Stimulated activated CD4-positive, alpha-beta T cell treated with anti-CD3 and anti-CD28 coated beads, Interleukin-2, amount 100 ng/mL, for 24 hours (primary cell): ENCODE measurements around the gene REC114.
"Not testable (repeated sequence)": the region's sequence is repeated elsewhere in the genome, so short reads cannot be mapped to it uniquely, and the experiment has no call there.

Experiments
- DNase-seq, 2 donors: peaks; one replicate each; pipeline ENCODE4 v3.0.0-alpha.2; 2020

REC114 gene

GRCh38 chr15:73538123-73538522 lies 95.2 kb downstream of the REC114 start:
- no peak for DNase-seq

DNA sequence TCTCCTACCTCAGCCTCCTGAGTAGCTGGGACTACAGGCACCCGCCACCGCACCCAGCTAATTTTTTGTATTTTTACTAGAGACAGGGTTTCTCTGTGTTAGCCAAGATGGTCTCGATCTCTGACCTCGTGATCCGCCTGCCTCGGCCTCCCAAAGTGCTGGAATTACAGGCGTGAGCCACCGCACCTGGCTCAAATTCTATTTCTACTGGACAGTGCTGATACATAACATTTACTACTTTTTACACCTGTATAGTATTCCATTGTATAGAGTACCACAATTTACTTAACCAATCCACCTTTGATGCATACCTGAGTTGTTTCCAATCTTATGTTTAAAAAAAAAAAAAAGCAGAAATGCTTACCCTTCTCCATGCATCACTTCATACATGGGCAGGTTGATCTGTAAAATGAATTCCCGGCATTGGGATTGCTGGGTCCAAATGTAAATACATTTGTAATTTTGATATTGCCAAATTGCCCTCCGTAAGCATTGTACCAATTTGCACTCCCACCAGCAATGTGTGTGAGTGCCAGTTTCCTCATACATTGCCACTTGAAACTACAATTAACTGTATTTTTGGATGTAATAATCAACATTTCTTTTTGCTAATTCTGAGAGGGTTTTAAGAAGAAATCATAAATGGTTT lies 95.7 kb downstream of the REC114 start:
- no peak for DNase-seq

GRCh38 chr15:73539212-73540128 lies 96.5 kb downstream of the REC114 start:
- DNase-seq = no peak

DNA sequence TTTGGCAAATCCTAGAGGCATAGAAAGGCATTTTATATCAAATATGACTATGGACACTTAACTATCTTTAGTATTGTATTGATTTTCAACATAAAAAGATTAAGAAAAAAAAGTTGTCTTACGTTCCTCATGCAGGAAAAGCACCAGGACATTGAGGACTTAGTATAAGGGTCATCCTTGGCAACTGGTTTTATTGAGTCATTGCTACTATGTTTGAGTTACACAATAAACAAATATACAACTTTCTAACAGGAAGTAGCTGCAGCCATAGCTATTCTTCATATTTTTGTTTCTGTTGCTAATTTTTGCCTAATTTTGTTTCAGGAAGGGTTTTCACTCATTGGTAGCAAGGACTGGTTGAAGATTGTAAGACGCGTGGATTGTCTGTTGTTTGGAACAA lies 97.2 kb downstream of the REC114 start:
- DNase-seq = no peak

- DNase-seq = no peak
Observed at GRCh38 chr15:73541479-73541878, 98.5 kb downstream of the REC114 start.

- not testable (repeated sequence) for DNase-seq
Observed at GRCh38 chr15:73548925-73549324, 106.0 kb downstream of the REC114 start.

DNA sequence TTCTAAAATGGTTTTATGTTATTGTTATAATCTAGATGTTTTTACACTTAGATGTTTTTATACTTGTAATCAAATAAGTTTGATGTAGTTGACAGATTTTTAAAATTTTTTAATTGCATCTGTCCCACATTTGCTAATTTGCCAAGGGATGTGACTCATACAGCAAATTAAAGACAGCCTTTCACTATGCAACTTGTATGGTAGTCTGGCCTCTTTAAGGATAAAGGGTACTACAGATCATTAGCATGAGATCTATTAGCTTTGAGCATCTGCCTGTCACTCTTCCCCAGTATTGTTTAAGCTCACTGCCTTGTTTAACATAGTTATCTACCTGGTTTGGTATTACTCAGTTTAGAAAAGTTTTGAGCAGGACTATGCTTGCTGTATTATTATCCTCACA lies 107.2 kb downstream of the REC114 start:
- DNase-seq = no peak

- DNase-seq = no peak
Observed at GRCh38 chr15:73555080-73555479, 112.1 kb downstream of the REC114 start.

DNA sequence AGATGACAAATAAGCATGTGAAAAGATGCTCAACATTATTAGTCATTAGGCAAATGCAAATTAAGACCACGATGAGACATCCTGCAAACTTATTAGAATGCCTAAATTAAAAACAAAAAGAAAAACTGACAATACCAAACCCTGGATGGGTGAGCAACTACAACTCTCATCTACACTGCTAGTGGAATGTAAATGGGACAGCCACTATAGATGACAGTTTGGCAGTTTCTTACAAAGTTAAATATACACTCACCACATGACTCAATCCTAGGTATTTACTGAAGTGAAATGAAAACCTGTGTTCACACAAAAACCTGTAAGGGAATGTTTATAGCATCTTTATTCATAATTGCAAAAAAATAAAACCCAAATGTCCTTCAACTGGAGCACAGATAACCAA lies 115.6 kb downstream of the REC114 start:
- no peak for DNase-seq

DNA sequence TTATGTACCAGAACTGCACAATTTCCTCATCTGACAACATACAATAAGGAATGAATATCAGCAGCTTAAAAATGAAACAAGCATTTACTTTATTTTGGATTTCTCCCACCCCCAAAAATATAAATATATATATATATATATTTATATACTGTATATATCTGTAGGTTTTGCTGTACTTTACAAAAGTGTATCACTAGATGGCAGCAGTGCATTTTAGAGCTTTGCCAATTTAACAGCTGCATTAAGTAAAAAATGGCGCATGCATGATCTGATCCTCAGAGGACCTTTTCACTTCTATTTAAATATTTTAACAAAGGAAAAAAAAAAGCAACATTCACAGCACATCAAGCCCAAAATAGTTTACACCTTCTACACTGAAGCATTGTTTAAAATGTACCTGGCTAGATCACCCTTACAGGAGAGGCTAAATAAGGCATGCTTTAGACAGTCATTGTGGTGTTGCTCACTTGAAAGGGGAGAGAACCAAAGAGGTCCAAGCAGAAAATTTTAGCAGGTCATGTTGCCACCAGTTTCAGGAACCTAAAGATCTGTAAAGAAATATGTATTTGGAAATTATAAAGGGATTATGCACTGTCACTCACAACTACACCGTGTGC lies 117.6 kb downstream of the REC114 start:
- DNase-seq = no peak

- no peak for DNase-seq
Observed at GRCh38 chr15:73564255-73564654, 121.3 kb downstream of the REC114 start.

DNA sequence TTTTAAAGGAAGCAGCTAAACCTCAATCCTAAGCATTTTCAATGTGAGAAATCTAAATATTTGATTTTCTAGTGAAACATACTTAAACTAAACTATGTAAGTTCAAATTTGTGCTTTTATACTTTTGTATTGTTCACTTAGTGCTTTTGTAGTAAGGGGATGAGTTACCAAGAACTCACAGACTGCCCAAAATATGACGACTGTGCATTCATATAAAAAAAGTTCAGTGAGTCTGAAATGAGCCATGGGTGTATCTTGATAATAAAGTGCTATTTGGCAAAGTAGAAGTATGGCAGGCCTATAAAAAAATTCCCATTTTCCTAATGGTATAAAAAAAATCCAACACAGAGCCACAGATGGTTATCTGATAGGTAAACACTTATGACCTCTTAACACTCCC lies 124.1 kb downstream of the REC114 start:
- no peak for DNase-seq

DNA sequence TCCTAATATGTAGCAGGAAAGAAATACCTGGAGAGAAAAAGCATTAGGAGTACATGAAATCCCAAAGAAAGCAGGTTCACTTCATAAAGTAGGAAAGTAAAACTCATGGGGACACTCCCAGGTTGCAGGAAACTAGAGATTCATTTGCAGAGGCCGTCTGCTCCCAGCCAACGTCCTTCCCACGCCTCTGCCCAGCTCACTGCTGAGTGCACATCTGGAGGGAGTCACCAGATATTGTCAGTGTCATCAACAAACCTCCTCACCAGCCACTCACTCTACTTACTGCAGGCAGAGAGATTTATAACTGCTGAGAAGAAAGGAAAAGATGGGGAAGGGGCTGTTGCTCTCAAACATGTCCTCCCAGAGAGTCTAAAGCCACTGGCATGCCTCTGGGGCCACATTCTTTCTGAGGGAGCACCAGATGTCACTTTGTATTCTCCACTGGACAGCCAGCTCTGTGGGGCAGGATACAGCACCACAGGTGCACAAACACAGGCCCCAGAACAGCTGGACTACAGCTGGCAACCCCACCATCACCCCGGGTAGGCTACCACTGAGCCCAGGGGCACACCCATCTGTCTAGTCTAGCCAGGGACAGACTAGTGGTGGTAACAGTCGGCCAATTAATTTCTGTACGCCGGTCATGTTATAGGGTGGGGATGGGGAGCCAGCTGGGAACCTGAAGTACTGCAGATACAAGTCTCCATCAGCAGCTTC lies 125.8 kb downstream of the REC114 start:
- no peak for DNase-seq

- DNase-seq = no peak
Observed at GRCh38 chr15:73569361-73569760, 126.4 kb downstream of the REC114 start.

DNA sequence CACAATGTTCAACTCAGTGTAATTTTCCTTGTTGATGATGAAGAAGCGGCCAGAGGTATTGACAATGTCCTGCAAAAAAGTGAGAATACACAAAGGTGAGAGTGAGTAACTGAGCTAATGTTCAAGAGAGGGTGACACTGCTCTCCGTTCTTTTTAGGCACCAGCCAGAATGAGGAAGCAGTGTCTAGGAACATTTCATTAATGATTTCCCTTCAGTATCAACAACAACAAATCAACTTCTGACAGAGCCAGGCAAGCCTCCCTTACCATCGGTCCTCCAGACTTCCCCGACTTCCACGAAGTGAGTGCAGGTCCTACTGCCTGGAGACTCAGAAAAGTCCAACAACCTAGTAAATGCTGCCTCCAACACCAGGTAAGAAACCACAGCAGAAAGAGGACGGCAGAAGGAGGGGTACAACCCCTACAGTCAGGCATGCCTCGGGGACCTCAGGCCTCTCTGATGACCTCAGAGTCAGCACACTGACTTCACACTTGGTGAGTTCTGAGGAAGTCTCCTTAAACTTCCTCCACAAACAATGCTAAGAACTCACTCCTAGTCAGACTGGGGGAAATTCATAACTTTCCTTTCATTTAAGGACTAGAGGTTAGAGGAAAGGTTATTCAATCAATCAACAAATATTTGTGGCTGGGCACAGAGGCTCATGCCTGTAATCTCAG lies 127.5 kb downstream of the REC114 start:
- DNase-seq = no peak

DNA sequence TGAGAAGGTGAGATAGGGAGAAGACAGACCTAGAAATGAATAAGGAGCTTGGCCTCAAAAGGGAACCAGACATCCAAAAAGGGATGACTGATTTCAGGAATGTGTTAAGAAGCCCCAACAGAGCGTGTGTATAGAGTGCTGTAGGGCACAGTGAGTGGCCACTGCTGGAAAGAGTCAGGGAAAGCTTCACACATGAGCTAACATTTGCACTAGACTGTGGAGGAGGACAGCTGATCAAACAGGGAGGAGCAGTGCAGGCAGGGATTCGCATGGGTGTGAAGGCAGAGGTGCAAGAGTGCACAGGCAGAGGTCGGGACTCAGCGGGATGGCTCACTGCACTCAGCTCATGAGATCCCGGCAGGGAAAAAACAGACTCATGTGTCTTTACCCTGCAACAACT lies 128.4 kb downstream of the REC114 start:
- DNase-seq = no peak

DNA sequence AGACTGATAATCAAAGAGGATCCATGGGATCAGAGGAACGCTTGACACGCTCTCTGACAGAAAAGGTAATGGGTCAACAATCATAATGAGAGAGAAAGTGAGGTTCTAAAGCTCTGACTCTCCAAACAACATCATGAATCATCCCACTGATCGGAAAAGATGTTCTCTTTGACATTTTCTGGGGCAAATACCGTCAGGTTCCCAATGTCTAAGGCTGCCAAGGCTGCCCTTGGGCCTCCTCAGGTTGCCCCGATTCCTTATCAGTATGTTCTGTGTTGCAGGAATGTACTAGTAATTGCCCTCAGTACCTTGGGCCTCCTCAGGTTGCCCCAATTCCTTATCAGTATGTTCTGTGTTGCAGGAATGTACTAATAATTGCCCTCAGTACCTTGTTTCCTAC lies 129.3 kb downstream of the REC114 start:
- DNase-seq = no peak

GRCh38 chr15:73573037-73573436 lies 130.1 kb downstream of the REC114 start:
- DNase-seq = no peak

GRCh38 chr15:73573572-73573971 lies 130.6 kb downstream of the REC114 start:
- no peak for DNase-seq

DNA sequence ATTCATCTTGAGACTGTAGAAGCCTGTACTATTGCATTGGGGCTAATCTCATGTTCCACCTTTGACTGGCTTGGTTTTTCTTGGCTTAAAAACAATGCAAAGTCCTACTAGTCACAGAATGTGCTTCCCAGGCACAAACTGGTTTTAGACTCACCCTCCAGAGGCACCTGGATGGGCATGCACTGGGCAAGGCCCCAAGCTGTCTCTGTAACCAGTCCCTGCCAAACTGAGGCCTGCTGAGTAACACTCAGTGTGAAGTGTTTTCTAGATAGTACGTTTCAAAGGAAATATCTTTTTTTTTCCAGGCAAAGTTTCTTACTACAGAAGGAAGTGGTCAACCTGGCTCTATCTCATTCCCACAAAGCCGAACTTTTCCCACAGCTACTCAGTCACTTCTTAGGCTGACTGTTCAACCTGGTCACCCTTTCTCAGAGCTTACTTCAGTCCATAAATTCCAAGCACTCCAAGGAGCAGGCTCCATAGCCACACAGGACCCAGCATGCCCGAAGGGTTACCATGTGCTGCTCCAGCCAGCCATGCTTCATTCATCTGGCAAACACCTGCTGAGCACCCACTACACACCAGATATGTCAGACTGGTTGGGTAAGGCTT lies 132.8 kb downstream of the REC114 start:
- DNase-seq = no peak

DNA sequence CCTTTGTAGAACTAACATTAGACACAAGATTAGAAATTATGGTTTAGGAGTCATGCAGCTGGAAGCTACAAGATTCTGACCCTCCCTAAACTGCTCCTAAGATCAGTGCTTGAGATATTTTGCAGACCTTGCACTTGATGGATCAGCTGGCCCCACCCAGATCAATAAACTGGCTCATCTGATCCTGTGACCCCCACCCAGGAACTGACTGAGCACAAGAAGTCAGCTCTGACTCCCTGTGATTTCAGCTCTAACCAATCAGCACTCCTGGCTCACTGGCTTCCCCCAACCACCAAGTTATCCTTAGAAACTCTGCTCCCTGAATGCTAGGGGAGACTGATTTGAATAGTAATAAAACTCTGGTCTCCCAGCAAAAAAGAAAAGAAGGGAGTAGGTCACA lies 134.6 kb downstream of the REC114 start:
- not testable (repeated sequence) for DNase-seq

DNA sequence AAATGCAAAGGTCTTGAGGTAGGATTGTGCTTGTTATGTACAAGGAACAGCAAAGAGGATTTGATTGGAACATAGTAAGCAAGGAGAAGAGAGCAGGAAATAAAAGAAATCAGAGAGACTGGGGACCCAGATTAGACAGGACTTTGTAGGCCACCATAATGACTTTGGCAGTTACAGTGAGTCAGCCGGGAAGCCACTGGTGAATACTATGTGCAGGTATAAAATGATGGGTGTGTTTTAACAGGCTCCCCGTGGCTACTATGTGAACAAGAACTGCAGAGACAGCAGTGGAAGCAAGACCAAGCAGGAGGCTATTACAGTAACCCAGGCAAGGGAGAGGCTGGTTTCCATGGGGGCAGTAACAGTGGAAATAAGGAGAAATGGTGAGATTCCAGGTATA lies 135.1 kb downstream of the REC114 start:
- DNase-seq = no peak
